Measurements from ENCODE around the gene CYGB.

DNA sequence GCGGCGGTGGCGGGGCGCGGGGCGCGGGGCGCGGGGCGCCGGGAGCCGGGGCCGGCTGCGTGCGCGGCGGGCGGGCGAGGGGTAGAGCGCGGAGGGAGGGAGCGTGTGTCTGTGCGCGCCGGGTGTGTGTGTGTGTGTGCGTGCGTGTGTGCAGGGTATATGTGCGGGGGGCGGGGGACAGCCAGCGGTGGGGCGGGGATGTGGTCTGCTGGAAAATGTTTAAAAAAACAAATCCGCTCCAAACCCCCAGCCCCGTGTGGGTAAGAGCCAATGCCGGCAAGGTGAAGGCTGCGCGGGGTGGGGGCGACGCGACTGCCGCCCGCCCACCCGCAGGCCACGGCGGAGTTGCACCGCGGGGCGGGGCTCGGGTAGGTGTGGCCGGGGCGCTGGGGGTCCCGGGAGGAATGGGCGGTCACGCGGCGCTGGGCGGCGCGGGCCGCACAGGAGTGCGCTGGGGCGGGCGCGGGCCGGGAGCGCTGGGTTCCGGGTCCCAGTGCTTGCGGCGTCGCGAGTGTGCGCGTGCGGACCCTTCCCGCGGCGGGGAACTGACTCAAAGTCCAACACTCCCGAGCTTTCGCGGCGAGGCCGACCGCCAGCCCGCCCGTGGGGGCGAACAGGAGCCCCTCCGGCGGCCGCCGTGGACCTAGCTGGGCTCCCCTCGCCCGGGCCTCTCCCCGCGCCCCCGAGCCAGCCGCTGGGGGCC lies at the start of gene CYGB:
- TF ChIP-seq POLR2A (IDR thresholded peaks at IDR 0.05): no peak
- TF ChIP-seq, protein P1, sequence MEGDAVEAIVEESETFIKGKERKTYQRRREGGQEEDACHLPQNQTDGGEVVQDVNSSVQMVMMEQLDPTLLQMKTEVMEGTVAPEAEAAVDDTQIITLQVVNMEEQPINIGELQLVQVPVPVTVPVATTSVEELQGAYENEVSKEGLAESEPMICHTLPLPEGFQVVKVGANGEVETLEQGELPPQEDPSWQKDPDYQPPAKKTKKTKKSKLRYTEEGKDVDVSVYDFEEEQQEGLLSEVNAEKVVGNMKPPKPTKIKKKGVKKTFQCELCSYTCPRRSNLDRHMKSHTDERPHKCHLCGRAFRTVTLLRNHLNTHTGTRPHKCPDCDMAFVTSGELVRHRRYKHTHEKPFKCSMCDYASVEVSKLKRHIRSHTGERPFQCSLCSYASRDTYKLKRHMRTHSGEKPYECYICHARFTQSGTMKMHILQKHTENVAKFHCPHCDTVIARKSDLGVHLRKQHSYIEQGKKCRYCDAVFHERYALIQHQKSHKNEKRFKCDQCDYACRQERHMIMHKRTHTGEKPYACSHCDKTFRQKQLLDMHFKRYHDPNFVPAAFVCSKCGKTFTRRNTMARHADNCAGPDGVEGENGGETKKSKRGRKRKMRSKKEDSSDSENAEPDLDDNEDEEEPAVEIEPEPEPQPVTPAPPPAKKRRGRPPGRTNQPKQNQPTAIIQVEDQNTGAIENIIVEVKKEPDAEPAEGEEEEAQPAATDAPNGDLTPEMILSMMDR (IDR thresholded peaks at IDR 0.05): no peak
